Thymus (tissue), 11 donors: ENCODE data around the gene CAMTA1. TPM values are rescaled to one million over a fixed set of nuclear protein-coding genes. Genes with fewer than 3 reads are reported as not detected.

ENCODE experiments used
- DNase-seq, 9 donors: peaks; one replicate each; pipeline ENCODE4 v3.0.0-alpha.2; 2013; ENCODE audit warnings: low spot score in 9 of 9, low read depth in 6 of 9, missing footprints in 1 of 9
- H3K27ac ChIP-seq, 2 donors: one replicate each; pipeline ENCODE4 v1.5.1; 2013; ENCODE audit warnings: control low read depth in 1 of 2, low read depth in 1 of 2, low read length in 1 of 2, mild to moderate bottlenecking in 1 of 2, moderate library complexity in 1 of 2
- H3K27me3 ChIP-seq, 2 donors: one replicate each; pipeline ENCODE4 v1.5.1; 2013; ENCODE audit warnings: low read length in 1 of 2; ENCODE audit not compliant: control insufficient read depth in 2 of 2, insufficient read depth in 1 of 2
- H3K36me3 ChIP-seq, 2 donors: one replicate each; pipeline ENCODE4 v1.5.1; 2013; ENCODE audit warnings: low read length in 1 of 2, mild to moderate bottlenecking in 1 of 2, moderate library complexity in 1 of 2; ENCODE audit not compliant: control insufficient read depth in 2 of 2, insufficient read depth in 2 of 2
- H3K4me1 ChIP-seq, 2 donors: one replicate each; pipeline ENCODE4 v1.5.1; 2013; ENCODE audit warnings: low read length in 2 of 2; ENCODE audit not compliant: control insufficient read depth in 2 of 2, insufficient read depth in 2 of 2
- H3K4me3 ChIP-seq, 2 donors: one replicate each; pipeline ENCODE4 v1.5.1; 2013; ENCODE audit warnings: low read length in 2 of 2, control low read depth in 1 of 2, mild to moderate bottlenecking in 1 of 2
- H3K9me3 ChIP-seq, 2 donors: one replicate each; pipeline ENCODE4 v1.5.1; 2013; ENCODE audit warnings: low read length in 1 of 2, mild to moderate bottlenecking in 1 of 2; ENCODE audit not compliant: control insufficient read depth in 2 of 2, insufficient read depth in 1 of 2
- WGBS: extraction: QIAGEN DNeasy Blood & Tissue Kit; methylation state at CpG from one replicate; pipeline ENCODE4 v1.1.7; 2013; 5-methylcytosine and 5-hydroxymethylcytosine counted together
- polyA plus RNA-seq: library from polyadenylated mRNA; stranded (reverse); fragments of 200-250 nt; gene quantifications from one replicate; pipeline ENCODE4 v1.2.3, GENCODE V29; 2013
- total RNA-seq: library from RNA; stranded (reverse); fragments of 120-200 nt; gene quantifications from one replicate; pipeline ENCODE4 v1.2.4, GENCODE V29; 2013
- donor health status: healthy.

Gene CAMTA1
- total and polyA plus RNA-seq, 2 donors: 32.0 to 158 TPM

DNA sequence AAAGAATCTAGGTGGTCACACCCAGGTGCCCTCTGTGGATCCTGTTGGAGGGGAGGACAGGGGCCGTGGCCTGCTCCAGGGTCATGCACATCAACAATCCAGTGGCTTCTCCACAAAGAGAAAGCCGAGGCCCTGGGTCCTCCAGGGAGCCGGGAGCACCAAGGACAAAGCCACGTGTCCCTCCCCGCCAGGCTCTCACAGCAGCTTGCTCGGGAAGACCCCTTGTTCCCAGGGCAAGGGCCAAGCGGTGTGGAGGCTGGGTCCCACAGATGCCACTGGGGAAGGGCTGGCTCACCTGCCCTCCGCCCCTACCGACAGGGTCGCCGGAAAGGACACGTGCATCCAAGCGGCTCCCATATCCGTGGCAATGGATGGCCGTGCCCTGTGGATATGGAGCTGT, 793.0 kb downstream of the CAMTA1 start:
- no peaks in the 10 kb centered on the region for H3K4me1 ChIP-seq
- WGBS: 96% methylated on average over 15 of the region's 15 CpGs
- no peaks in the 10 kb centered on the region for H3K9me3 ChIP-seq
- no peak for DNase-seq
- H3K27me3 ChIP-seq: no peaks in the 10 kb centered on the region
- no peak overlapping the region for H3K27ac ChIP-seq
- H3K36me3 ChIP-seq: no peaks in the 10 kb centered on the region
- no peak overlapping the region for H3K4me3 ChIP-seq

DNA sequence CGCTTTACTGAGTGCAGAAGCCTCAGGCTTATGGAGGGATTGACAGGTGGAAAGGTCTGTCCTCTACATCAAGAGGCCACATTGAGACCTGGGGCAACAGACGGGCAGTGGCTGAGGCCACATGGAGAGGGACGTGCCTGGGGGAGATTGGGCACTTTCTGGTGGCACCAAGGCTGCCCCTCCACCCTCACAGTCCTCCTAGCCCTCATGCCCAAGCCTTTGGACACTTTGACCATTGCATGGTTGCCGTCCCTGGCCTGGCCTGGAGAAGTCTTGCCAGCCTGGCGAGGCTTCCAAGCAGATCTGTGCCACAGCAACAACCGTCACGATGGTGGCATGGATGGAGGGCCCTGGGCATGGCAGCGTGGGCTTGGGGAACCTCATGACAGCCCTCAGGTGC, 793.8 kb downstream of the CAMTA1 start:
- H3K9me3 ChIP-seq: no peaks in the 10 kb centered on the region
- whole genome bisulfite sequencing: 95% methylated on average over 8 of the region's 8 CpGs
- H3K36me3 ChIP-seq: no peaks in the 10 kb centered on the region
- H3K4me3 ChIP-seq: no peak overlapping the region
- H3K27ac ChIP-seq: no peak overlapping the region
- no peaks in the 10 kb centered on the region for H3K4me1 ChIP-seq
- H3K27me3 ChIP-seq: no peaks in the 10 kb centered on the region
- no peak for DNase-seq

DNA sequence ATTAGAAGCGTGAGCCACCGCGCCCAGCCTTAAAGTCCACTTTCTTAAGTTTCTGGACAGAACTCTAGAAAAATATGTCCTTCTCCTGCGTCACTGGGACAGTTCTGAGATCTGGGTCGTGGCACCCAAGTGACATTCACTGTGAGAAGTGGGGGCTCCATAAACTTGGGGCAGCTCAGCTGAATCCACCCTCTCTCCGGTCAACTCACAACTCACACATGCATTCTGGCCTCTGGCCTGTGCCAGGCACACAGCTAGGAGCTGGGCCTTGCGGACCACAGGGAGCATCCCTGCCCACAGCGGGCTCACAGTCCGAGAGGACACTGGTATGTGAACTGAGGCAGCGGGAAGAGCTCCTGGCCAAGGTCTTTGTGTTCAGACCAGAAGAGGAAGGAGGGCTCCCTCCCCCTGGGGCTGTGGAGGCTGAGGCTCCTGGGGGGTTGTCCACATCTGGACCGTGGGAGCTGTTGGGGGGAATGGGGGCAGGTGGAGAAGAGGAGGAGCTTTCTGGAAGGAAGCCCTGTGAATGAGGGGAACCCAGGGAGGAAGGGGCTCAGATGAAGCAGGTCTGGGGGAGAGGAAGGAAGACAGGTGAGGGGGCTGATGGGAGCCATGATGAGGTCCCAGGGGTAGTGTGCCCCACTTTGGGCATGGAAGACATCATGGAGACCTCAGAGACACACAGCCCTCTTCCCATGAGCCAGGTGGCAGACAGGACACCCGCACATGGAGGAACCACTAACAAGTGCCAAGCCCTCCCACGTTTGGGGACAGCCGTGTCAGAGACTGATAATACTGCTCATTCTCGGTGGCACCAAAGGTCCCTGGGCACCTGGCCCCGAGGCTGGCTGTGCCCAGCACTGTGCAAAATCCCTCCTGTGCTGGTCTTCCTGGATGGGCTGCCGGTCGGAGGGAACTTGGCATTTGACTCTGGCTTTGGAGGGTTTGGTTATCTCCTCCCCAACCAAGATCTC, 794.9 kb downstream of the CAMTA1 start:
- no peaks in the 10 kb centered on the region for H3K36me3 ChIP-seq
- H3K27ac ChIP-seq: no peak overlapping the region
- H3K4me1 ChIP-seq: no peaks in the 10 kb centered on the region
- WGBS: 92% methylated on average over 18 of the region's 18 CpGs
- H3K9me3 ChIP-seq: no peaks in the 10 kb centered on the region
- H3K4me3 ChIP-seq: no peak overlapping the region
- DNase-seq: no peak
- no peaks in the 10 kb centered on the region for H3K27me3 ChIP-seq

DNA sequence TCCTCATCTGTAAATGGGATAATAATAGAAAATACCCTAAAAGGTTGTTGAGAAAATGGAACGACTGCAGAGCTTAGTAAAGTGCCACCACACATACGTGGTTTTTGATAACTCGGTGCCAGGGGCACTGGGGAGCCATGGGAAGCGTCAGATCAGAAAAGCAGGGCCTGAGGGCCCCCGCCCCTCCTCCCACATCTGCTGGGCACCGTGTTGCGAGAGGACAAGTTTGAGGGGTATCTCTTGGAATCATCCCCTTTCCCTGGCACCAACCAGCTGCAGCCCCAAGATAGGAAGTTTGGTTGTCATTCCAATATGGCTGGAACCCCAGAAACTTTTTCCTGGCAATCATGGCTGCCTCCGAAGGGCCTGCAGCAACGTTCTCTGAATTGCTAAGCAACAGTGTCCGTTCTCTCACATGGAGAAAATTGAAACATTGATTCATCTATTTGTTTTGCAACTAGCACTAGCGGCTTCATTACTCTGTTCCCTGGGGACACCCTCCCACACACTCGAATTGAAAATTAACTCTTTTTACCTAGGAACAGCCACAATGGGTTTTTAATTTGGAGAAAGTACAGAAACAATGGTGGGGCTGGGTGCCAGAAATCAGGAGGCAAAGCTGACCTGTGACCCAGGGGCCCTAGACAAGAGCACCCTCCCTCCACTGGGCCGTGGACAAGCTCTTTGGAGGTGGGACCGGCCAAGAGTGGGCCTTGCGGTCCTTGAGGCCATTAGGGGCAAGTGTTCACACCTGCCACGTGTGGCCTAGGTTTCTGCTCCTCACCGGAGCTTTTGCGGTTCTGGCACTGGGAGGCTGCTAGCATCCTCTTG, 795.9 kb downstream of the CAMTA1 start:
- Histone ChIP-seq H3K4me1 (no peaks in the 10 kb centered on the region), H3K9me3 (no peaks in the 10 kb centered on the region), H3K27me3 (no peaks in the 10 kb centered on the region), H3K27ac (no peak overlapping the region), H3K36me3 (no peaks in the 10 kb centered on the region), H3K4me3 (no peak overlapping the region)
- 91% methylated on average over 18 of the region's 18 CpGs for WGBS
- no peak for DNase-seq

DNA sequence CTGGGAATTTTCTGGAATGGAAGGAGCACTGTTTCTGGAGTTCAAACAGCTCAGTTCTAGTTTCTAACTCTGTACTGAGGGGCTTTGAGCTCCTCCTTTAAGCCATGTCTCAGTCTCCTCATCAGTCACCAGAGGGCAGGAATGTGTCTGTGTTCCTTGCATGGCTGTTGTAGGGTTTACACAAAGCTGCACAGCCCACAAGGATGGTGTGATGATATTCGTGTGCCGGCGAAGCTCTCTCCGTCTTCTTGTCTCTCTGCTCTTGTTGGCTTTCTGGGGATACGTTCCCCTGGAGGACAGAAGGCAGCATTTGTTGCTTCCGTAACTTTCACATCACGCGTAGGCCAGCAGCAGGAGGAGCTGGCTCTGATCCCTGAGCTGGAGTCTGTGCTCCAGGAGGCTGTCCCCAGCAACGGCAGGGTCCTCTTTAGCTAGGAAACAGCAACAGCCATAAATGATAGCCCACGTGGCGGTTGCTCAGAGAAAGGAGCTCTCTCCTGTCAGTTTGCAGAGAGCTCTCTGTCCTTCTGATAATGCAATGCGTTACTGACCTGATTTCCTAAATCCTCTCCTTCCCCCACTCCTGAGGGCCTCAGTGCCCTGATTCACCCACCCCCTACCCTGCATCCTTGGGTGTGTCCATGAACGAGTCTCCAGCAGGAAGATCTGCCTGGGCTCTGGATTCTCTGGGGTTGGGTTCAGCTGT, 796.7 kb downstream of the CAMTA1 start:
- H3K4me1 ChIP-seq: no peaks in the 10 kb centered on the region
- H3K4me3 ChIP-seq: no peak overlapping the region
- DNase-seq: no peak
- H3K27me3 ChIP-seq: no peaks in the 10 kb centered on the region
- 94% methylated on average over 13 of the region's 13 CpGs for WGBS
- no peak overlapping the region for H3K27ac ChIP-seq
- no peaks in the 10 kb centered on the region for H3K36me3 ChIP-seq
- H3K9me3 ChIP-seq: no peaks in the 10 kb centered on the region

DNA sequence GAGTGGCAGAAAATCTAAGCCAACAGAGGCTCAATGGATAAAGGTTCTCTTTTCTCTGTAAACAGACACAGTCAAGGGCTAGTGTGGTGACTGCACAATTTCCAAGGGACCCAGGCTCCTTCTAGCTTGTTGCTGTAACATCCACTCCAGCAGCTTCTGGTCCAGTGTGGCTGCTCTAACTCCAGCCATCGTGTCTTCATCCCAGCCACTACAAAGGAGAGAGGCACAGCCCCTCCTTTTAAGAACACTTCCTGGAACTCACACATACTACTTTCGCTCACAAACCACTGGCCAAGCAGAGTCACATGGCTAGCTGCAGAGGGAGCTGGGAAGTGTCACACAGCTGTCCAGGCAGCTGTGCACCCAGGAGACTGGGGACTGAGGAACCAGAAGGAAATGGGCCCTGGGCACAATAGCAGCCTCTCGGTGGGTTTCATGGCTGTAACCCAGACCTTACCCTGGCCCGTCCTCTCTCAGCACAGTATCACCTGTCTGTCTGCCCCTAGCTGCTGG, 797.3 kb downstream of the CAMTA1 start:
- no peaks in the 10 kb centered on the region for H3K36me3 ChIP-seq
- no peaks in the 10 kb centered on the region for H3K9me3 ChIP-seq
- H3K27ac ChIP-seq: no peak overlapping the region
- WGBS: 88% methylated on average over 4 of the region's 4 CpGs
- DNase-seq: no peak
- H3K4me1 ChIP-seq: no peaks in the 10 kb centered on the region
- no peaks in the 10 kb centered on the region for H3K27me3 ChIP-seq
- H3K4me3 ChIP-seq: no peak overlapping the region

DNA sequence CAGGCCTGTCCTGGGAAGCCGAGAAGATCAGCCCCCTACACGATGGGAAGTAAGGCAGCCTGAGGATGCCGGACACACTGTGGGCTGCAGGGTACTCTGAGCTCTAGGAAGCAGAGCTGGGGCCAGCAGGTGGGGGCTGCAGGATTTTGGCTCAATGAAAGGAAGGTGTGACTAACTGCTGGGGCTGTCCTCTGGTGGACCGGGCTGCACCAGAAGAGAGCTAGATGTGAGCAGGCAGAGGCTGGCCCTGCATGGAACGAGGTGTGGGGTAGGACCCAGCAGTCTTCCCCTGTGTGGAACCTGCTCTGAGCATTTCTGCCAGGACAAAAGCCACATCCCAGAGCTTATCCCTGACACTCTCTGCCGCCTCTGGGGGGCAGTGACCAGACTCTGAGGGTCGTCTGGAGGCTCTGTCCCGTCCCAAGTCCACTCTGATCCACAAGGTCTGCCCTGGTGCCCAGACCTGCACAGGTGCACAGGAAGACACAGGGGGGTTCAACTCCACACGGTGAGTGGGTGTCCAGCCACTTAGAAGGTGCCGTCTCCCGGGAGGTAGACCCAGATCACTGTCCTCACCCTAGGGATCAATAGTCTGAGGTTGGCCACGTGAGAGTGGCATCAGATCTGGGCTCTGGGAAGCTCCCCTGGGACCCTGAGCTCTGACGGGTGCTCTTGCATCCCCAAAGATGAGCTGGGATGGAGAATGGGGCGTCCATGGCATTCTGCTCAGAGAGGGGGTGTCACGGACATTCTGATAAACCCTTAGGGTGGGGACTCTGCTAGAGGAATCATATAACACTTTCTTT, 798.2 kb downstream of the CAMTA1 start:
- WGBS: 85% methylated on average over 15 of the region's 15 CpGs
- no peak overlapping the region for H3K4me3 ChIP-seq
- no peaks in the 10 kb centered on the region for H3K36me3 ChIP-seq
- no peak overlapping the region for H3K27ac ChIP-seq
- H3K4me1 ChIP-seq: no peaks in the 10 kb centered on the region
- no peak for DNase-seq
- H3K27me3 ChIP-seq: no peaks in the 10 kb centered on the region
- H3K9me3 ChIP-seq: no peaks in the 10 kb centered on the region

DNA sequence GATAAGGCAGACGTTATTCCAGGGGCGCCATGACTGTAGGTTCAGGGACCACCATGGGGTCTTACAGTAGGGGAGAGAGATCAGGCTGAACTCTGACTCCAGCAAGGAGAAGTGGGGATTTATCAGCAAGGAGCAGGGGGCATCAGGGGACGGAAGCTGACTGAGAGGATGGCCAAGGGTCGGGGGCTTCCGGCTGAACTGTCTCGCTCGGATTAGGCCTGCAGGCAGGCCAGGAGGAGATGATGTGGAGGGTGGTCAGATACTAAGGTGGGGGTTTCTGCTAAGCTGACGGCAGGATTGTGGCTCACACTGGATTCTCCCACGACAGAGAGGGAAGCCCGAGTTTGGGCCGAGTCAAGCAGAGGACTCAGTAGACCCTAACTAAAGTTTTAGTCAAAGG, 798.9 kb downstream of the CAMTA1 start:
- 96% methylated on average over 11 of the region's 11 CpGs for WGBS
- DNase-seq: no peak
- Histone ChIP-seq H3K4me1 (no peaks in the 10 kb centered on the region), H3K36me3 (no peaks in the 10 kb centered on the region), H3K27ac (no peak overlapping the region), H3K9me3 (no peaks in the 10 kb centered on the region), H3K27me3 (no peaks in the 10 kb centered on the region), H3K4me3 (no peak overlapping the region)
